ENCODE measurements around the gene C10orf71.

DNA sequence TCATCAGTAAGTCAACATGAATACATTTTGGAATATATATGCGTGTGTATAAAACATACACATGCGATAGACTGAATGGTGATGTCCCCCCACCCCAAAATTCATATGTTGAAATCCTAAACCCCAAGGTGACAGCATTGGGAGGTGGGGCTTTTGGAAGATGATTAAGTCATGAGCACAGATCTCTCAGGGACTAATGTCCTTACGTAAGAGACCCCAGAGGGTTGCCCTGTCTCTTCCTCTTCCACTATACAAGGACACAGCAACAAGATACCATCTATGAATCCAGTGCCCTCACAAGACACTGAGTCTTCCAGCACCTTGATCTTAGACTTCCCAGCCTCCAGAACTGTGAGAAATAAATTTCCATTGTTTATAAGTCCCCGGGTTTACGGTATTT is 74.4 kb downstream of the C10orf71 start:
- TF ChIP-seq POLR2A (IDR thresholded peaks at IDR 0.05; ENCODE audit: low read length) (no peak), GATA1 (IDR thresholded peaks at IDR 0.05; ENCODE audit: low read depth, low read length) (no peak)

Data from erythroblast (primary cell).